NCI-H226 (cell line): Measurements from ENCODE around the gene PATE3.

ENCODE experiments used
- DNase-seq: peaks from one replicate; pipeline ENCODE4 v3.0.0-alpha.2; 2015

Gene PATE3

GRCh38 chr11:125787827-125788226 lies at the start of gene PATE3:
TSS of gene PATE3 (plus strand) at chr11:125788127. CDS start at chr11:125788152, 25 bp downstream.
- no peak for DNase-seq

- DNase-seq = no peak
These were observed 47.3 kb upstream of the PATE3 start for GRCh38 chr11:125740617-125741016.

- DNase-seq = no peak
These were observed 44.2 kb upstream of the PATE3 start for GRCh38 chr11:125743681-125744080.

- no peak for DNase-seq
These were observed 41.9 kb upstream of the PATE3 start, which contains the start of gene PATE1 for GRCh38 chr11:125745979-125746378. TSS of gene PATE1 (plus strand) at chr11:125746279. CDS start at chr11:125746305, 26 bp downstream.

- DNase-seq = no peak
These were observed 37.3 kb upstream of the PATE3 start for GRCh38 chr11:125750629-125751028.

- no peak for DNase-seq
These were observed 31.9 kb upstream of the PATE3 start for GRCh38 chr11:125756050-125756449.

- DNase-seq = no peak
These were observed 25.5 kb upstream of the PATE3 start for GRCh38 chr11:125762445-125762844.

GRCh38 chr11:125763483-125763882 lies 24.4 kb upstream of the PATE3 start:
- no peak for DNase-seq

- no peak for DNase-seq
These were observed 21.7 kb upstream of the PATE3 start for GRCh38 chr11:125766251-125766650.

GRCh38 chr11:125768336-125769046 lies 19.4 kb upstream of the PATE3 start:
- no peak for DNase-seq

GRCh38 chr11:125770583-125770982 lies 17.3 kb upstream of the PATE3 start:
- DNase-seq = no peak

GRCh38 chr11:125772834-125773505 lies 15.0 kb upstream of the PATE3 start:
- peak; percentile 94 for DNase-seq

- peak; percentile 60 for DNase-seq
These were observed 14.4 kb upstream of the PATE3 start for GRCh38 chr11:125773516-125773915.

GRCh38 chr11:125777309-125777708 lies 10.6 kb upstream of the PATE3 start:
- peak; percentile 89 for DNase-seq

- DNase-seq = no peak
These were observed 9.2 kb upstream of the PATE3 start, which contains the start of gene PATE2 for GRCh38 chr11:125778728-125779127. TSS of gene PATE2 (minus strand) at chr11:125778828. CDS start at chr11:125778773, 55 bp downstream.

- DNase-seq = no peak
These were observed 3.2 kb upstream of the PATE3 start for GRCh38 chr11:125784678-125785077.

GRCh38 chr11:125790825-125791224 lies 2.9 kb downstream of the PATE3 start:
- no peak for DNase-seq

GRCh38 chr11:125797641-125798040 lies 9.7 kb downstream of the PATE3 start:
- no peak for DNase-seq

GRCh38 chr11:125799808-125800207 lies 11.9 kb downstream of the PATE3 start:
- DNase-seq = no peak

- no peak for DNase-seq
These were observed 14.5 kb downstream of the PATE3 start for GRCh38 chr11:125802387-125802786.

GRCh38 chr11:125807909-125808308 lies 20.0 kb downstream of the PATE3 start:
- DNase-seq = peak; percentile 26

GRCh38 chr11:125833016-125833415 lies 45.1 kb downstream of the PATE3 start, which contains the start of gene PATE4:
TSS of gene PATE4 (plus strand) at chr11:125833316. CDS start at chr11:125833360, 44 bp downstream.
- no peak for DNase-seq

- no peak for DNase-seq
These were observed 47.8 kb downstream of the PATE3 start for GRCh38 chr11:125835748-125836147.
